H1 (cell line): ENCODE measurements around the gene TMEM45B. TPM values are rescaled to one million over a fixed set of nuclear protein-coding genes. Genes with fewer than 3 reads are reported as not detected.
"Not testable (repeated sequence)": the region's sequence is repeated elsewhere in the genome, so short reads cannot be mapped to it uniquely, and the experiment has no call there.

ENCODE experiments used
- CTCF ChIA-PET: fragments of 300-600 bp; sonication (Branson Sonifier 250); formaldehyde crosslinking; loops from one replicate; lab custom pipeline; 2021; ENCODE audit not compliant: partially characterized antibody; lab: Charles Lee
- POLR2A ChIA-PET: fragments of 300-600 bp; sonication (Branson Sonifier 250); formaldehyde crosslinking; loops from one replicate; lab custom pipeline; 2021; ENCODE audit warnings: inconsistent platforms; ENCODE audit not compliant: partially characterized antibody; lab: Charles Lee
- DNase-seq, 2 experiments: peaks; one replicate each; pipeline versions ENCODE4 v3.0.0 to v3.0.0-alpha.2; 2010 to 2022; ENCODE audit warnings: low spot score in 2 of 2, low read depth in 1 of 2, mixed read lengths in 1 of 2
- FAIRE-seq: peaks from 2 replicates; lab custom pipeline; 2011; peaks lifted over from hg19 to GRCh38; lab: Jason Lieb, UNC
- H2AFZ ChIP-seq: 2 replicates; pipeline ENCODE4 v1.8.1; 2012; ENCODE audit warnings: low read length, inconsistent platforms
- H2AK5ac ChIP-seq: 2 replicates; pipeline ENCODE4 v1.6.1; 2013; ENCODE audit warnings: low read depth, low read length
- H2BK120ac ChIP-seq: replicated peaks from 2 replicates; pipeline ENCODE3; 2013; ENCODE audit warnings: low read depth, low read length, inconsistent platforms
- H2BK12ac ChIP-seq: 2 replicates; pipeline ENCODE4 v1.6.1; 2013; ENCODE audit warnings: low read depth, low read length
- H2BK15ac ChIP-seq: 2 replicates; pipeline ENCODE4 v1.6.1; 2013; ENCODE audit warnings: low read length
- H2BK20ac ChIP-seq: 2 replicates; pipeline ENCODE4 v1.6.1; 2013; ENCODE audit warnings: low read length
- H2BK5ac ChIP-seq: 2 replicates; pipeline ENCODE4 v1.6.1; 2013; ENCODE audit warnings: low read depth, low read length
- H3K14ac ChIP-seq: 2 replicates; pipeline ENCODE4 v1.6.1; 2013; ENCODE audit warnings: inconsistent platforms; ENCODE audit not compliant: insufficient read length
- H3K18ac ChIP-seq: 2 replicates; pipeline ENCODE4 v1.6.1; 2013; ENCODE audit warnings: low read length; ENCODE audit errors: extremely low read depth
- H3K23ac ChIP-seq: 2 replicates; pipeline ENCODE4 v1.6.1; 2013; ENCODE audit warnings: inconsistent platforms; ENCODE audit not compliant: insufficient read length
- H3K23me2 ChIP-seq: 2 replicates; pipeline ENCODE4 v1.6.1; 2013; ENCODE audit warnings: low read depth, low read length
- H3K27ac ChIP-seq: 2 replicates; pipeline ENCODE4 v1.6.1; 2011; ENCODE audit warnings: low read depth, low read length, inconsistent platforms
- H3K27me3 ChIP-seq, 4 experiments: replicated peaks in 1 of 4; 1 replicate in 1 of 4; 2 replicates in 3 of 4; pipeline versions ENCODE4 v1.6.1 to v1.8.1; 2011 to 2013; ENCODE audit warnings: low read length in 3 of 4, mild to moderate bottlenecking in 3 of 4, inconsistent platforms in 2 of 4, mixed read lengths in 2 of 4, moderate library complexity in 1 of 4; ENCODE audit not compliant: control insufficient read depth in 3 of 4, insufficient read depth in 3 of 4; ENCODE audit errors: extremely low read depth in 1 of 4
- H3K36me3 ChIP-seq, 4 experiments: 2 replicates each; pipeline versions ENCODE4 v1.6.1 to v1.8.1; 2011 to 2013; ENCODE audit warnings: mild to moderate bottlenecking in 4 of 4, low read length in 3 of 4, moderate library complexity in 2 of 4, control low read depth in 1 of 4, inconsistent platforms in 1 of 4; ENCODE audit not compliant: insufficient read depth in 4 of 4, control insufficient read depth in 2 of 4
- H3K4ac ChIP-seq: replicated peaks from 2 replicates; pipeline ENCODE3; 2013; ENCODE audit warnings: low read length, low read depth, mixed read lengths, inconsistent platforms; ENCODE audit not compliant: insufficient read length
- H3K4me1 ChIP-seq, 4 experiments: replicated peaks in 1 of 4; 1 replicate in 1 of 4; 2 replicates in 3 of 4; pipeline versions ENCODE4 v1.6.1 to v1.8.1; 2011 to 2013; ENCODE audit warnings: low read length in 3 of 4, inconsistent platforms in 2 of 4, mixed read lengths in 1 of 4; ENCODE audit not compliant: insufficient read depth in 4 of 4, control insufficient read depth in 3 of 4
- H3K4me2 ChIP-seq, 2 experiments: 2 replicates each; pipeline versions ENCODE4 v1.6.1 to v1.8.1; 2011 to 2013; ENCODE audit warnings: low read depth in 2 of 2, low read length in 2 of 2, control low read depth in 1 of 2, inconsistent platforms in 1 of 2, mild to moderate bottlenecking in 1 of 2; ENCODE audit not compliant: insufficient read depth in 1 of 2
- H3K4me3 ChIP-seq, 4 experiments: fragments of 200-600, 300-600 bp in 1 of 4; sonication (generic), shearing (Covaris generic), sonication (Bioruptor Twin) in 1 of 4; 2 replicates each; pipeline versions ENCODE4 v1.5.1 to v1.8.1; 2011 to 2016; ENCODE audit warnings: low read length in 4 of 4, low read depth in 3 of 4, control low read depth in 2 of 4, inconsistent platforms in 2 of 4, mild to moderate bottlenecking in 2 of 4, mixed read lengths in 1 of 4, moderate library complexity in 1 of 4; ENCODE audit not compliant: insufficient read depth in 2 of 4; ENCODE audit errors: extremely low read depth in 1 of 4
- H3K56ac ChIP-seq: replicated peaks from 2 replicates; pipeline ENCODE3; 2013; ENCODE audit warnings: low read depth, mild to moderate bottlenecking, mixed read lengths, low read length, inconsistent platforms; ENCODE audit not compliant: insufficient read length
- H3K79me1 ChIP-seq: 2 replicates; pipeline ENCODE4 v1.6.1; 2013; ENCODE audit warnings: low read depth, low read length, control low read depth
- H3K79me2 ChIP-seq, 2 experiments: 2 replicates each; pipeline versions ENCODE4 v1.6.1 to v1.8.1; 2012 to 2013; ENCODE audit warnings: low read length in 2 of 2, mild to moderate bottlenecking in 2 of 2, inconsistent platforms in 1 of 2; ENCODE audit not compliant: insufficient read depth in 2 of 2, control insufficient read depth in 1 of 2
- H3K9ac ChIP-seq, 4 experiments: replicated peaks in 1 of 4; 1 replicate in 1 of 4; 2 replicates in 3 of 4; pipeline versions ENCODE4 v1.6.1 to v1.8.1; 2011 to 2013; ENCODE audit warnings: low read depth in 3 of 4, low read length in 3 of 4, control low read depth in 2 of 4, mild to moderate bottlenecking in 2 of 4, moderate library complexity in 2 of 4, inconsistent platforms in 1 of 4; ENCODE audit errors: extremely low read depth in 1 of 4
- H3K9me3 ChIP-seq, 2 experiments: 2 replicates each; pipeline versions ENCODE4 v1.6.1 to v1.8.1; 2012 to 2013; ENCODE audit warnings: mild to moderate bottlenecking in 2 of 2, moderate library complexity in 2 of 2, control low read depth in 1 of 2, inconsistent platforms in 1 of 2, low read depth in 1 of 2, low read length in 1 of 2, mixed read lengths in 1 of 2; ENCODE audit not compliant: insufficient read depth in 2 of 2
- H4K20me1 ChIP-seq, 2 experiments: replicated peaks in 1 of 2; 2 replicates each; pipeline versions ENCODE3 to v1.8.1; 2011 to 2013; ENCODE audit warnings: inconsistent platforms in 2 of 2, low read length in 2 of 2, mild to moderate bottlenecking in 1 of 2; ENCODE audit not compliant: insufficient read depth in 2 of 2, control insufficient read depth in 1 of 2
- H4K5ac ChIP-seq: 2 replicates; pipeline ENCODE4 v1.6.1; 2013; ENCODE audit warnings: low read length, low read depth, mixed read lengths, inconsistent platforms; ENCODE audit not compliant: insufficient read length
- H4K8ac ChIP-seq: 2 replicates; pipeline ENCODE4 v1.8.0; 2013; ENCODE audit warnings: mild to moderate bottlenecking, moderate library complexity, low read length, inconsistent platforms; ENCODE audit not compliant: insufficient read depth; ENCODE audit errors: extremely low read depth
- H4K91ac ChIP-seq: replicated peaks from 2 replicates; pipeline ENCODE3; 2013; ENCODE audit warnings: low read length, mixed read lengths, inconsistent platforms; ENCODE audit not compliant: insufficient read length
- WGBS, 2 experiments: shearing (Covaris generic) in 1 of 2; methylation state at CpG; one replicate each; pipeline versions ENCODE4 v1.1.6 to v1.1.7; 2013 to 2015; ENCODE audit warnings: low lambda C conversion rate in 2 of 2, mixed read lengths in 2 of 2, inconsistent platforms in 1 of 2, low coverage in 1 of 2, missing lambda C conversion rate in 1 of 2; ENCODE audit not compliant: insufficient replicate concordance in 2 of 2, insufficient coverage in 1 of 2, insufficient read length in 1 of 2; ENCODE audit errors: extremely low coverage in 1 of 2, missing lambda C conversion rate in 1 of 2; 5-methylcytosine and 5-hydroxymethylcytosine counted together
- polyA plus RNA-seq, 7 experiments: library from polyadenylated mRNA; depleted of rRNA in 3 of 7; stranded (reverse) in 5 of 7; unstranded in 2 of 7; fragments of >200 nt in 5 of 7; fragments of 200-250 nt in 2 of 7; gene quantifications; 1 replicate in 5 of 7; 2 replicates in 1 of 7; 4 replicates in 1 of 7; pipeline versions ENCODE4 v1.2.1 to v1.2.3, GENCODE V29; 2011 to 2013; ENCODE audit warnings: missing spikeins in 2 of 7, mixed read lengths in 2 of 7
- total RNA-seq: library from RNA; stranded (reverse); fragmentation: NEBNext Ultra II Directional; extraction: Animal tissue kit (Norgen Biotek cat#: 25700); gene quantifications from 2 replicates; pipeline ENCODE4 v1.2.1, GENCODE V29; 2021

TMEM45B gene
- total and polyA plus RNA-seq, 2 of the 8 experiments (the other 6 are each of a cell fraction or from before 2014, with no cell fraction given): 0.23 TPM; not detected in 1

- H2BK120ac ChIP-seq, H3K27ac ChIP-seq, H4K5ac ChIP-seq, H3K79me1 ChIP-seq, H3K23me2 ChIP-seq, H3K56ac ChIP-seq, H3K36me3 ChIP-seq, H3K4me3 ChIP-seq, H3K4ac ChIP-seq, H4K20me1 ChIP-seq, H2AK5ac ChIP-seq, DNase-seq, H3K9me3 ChIP-seq, H2BK12ac ChIP-seq, H2BK5ac ChIP-seq, H2BK20ac ChIP-seq, H3K4me2 ChIP-seq, POLR2A ChIA-PET, H3K79me2 ChIP-seq, H2BK15ac ChIP-seq, H3K9ac ChIP-seq, FAIRE-seq, H3K14ac ChIP-seq, H4K91ac ChIP-seq, H2AFZ ChIP-seq, H3K4me1 ChIP-seq, H3K18ac ChIP-seq, H3K23ac ChIP-seq, H4K8ac ChIP-seq, H3K27me3 ChIP-seq: not testable (repeated sequence)
- WGBS, 2 experiments: 88% methylated on average over 2 of the region's 2 CpGs; no CpG with 5 or more reads in 1 of the 2 experiments
- CTCF ChIA-PET: interaction anchor here (0.8 to 2.8 kb wide), 6 partner anchors 13 to 84 kb away, joined by 3 to 10 read pairs (median 4); no protein-coding TSS in a partner anchor
Observed at GRCh38 chr11:129786112-129786416, 29.6 kb upstream of the TMEM45B start.
